ENCODE data around the gene MGAT4B. TPM values are rescaled to one million over a fixed set of nuclear protein-coding genes. Genes with fewer than 3 reads are reported as not detected.

MGAT4B gene
- total RNA-seq, 2 donors from 2014 or later = 66.5 to 87.7 TPM

DNA sequence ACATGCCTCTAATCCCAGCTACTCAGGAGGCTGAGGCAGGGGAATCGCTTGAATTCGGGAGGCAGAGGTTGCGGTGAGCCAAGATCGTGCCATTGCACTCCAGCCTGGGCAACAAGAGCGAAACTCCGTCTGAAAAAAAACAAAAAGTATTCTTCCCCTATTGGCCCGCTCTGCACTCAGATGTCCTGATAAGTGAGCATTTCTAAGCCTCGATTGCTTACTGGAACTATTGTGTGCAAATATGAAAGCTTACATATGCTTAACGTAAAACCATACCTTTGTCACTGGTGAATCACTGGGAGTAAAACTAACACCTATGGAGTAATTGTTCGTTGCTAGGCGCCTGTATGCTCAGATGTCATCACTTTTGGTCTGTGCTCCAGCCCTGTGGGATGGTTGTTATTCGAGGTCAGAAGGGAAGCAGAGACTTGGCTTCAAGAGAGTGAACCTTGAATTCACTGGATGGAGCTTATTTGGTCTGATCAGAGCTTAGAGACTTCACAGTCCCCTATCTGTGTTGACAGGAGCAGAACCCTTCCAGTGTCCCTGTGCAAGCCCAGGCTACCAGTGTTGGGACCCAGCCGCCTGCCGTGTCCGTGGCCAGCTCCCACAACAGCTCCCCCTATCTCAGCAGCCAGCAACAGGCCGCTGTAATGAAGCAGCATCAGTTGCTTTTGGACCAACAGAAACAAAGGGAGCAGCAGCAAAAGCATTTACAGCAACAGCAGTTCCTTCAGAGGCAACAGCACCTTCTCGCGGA lies 38.2 kb downstream of the MGAT4B start:
- Histone ChIP-seq H3K9me3 (no peaks in the 10 kb centered on the region), H3K27ac (no peak overlapping the region), H3K36me3 (peaks cover 45% of the 10 kb centered on the region), H3K4me3 (no peak overlapping the region), H3K4me1 (ENCODE audit: control insufficient read depth in 1 of 2, low read depth in 2 of 2) (peaks cover 21 to 36% of the 10 kb centered on the region in 2 donors), H3K27me3 (replicated peaks; ENCODE audit: insufficient read depth) (no peaks in the 10 kb centered on the region)
- ATAC-seq (ENCODE audit: insufficient number of reproducible peaks, low FRiP score, low read depth) (no peak), DNase-seq (ENCODE audit: low spot score) (no peak)
- TF ChIP-seq CTCF (IDR thresholded peaks at IDR 0.05) = no peak

- peaks cover 36% of the 10 kb centered on the region for H3K36me3 ChIP-seq
Measured at GRCh38 chr5:179767496-179768100, 39.1 kb downstream of the MGAT4B start.

DNA sequence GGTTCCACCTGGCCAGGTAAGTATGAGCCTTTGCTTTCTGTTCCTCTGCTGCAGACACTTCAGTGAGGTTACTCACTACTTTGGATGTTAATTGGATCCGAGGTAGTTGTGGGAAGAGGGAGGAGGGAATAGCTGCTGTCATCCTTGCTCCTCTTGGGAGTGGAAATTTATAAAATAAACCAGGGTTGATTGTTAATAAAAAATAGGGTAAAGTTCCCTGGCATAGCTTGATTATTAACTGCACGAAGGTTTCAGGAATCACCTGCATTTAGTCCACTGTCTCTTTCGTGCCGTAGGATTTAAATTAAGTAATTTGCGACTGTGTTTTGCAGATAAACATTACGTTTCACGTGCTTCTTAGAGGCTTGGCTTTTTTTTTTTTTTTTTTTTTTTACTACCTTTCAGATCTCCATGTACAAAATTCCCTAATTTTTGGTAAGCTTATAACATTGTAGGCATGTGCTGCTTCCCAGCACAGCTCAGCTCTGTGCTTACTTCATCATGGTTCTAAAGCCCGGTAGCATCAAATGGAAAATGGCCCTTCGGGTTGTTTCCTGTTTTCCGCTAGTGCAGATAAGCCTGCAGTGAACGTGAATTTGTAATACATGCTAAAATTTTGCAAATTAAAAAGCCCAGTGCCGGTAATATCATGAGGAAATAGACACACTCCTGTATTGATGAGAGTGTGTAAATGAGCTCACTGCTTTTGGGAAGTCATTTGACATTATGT lies 39.8 kb downstream of the MGAT4B start:
- TF ChIP-seq CTCF (IDR thresholded peaks at IDR 0.05) = no peak
- Histone ChIP-seq H3K9me3 (no peaks in the 10 kb centered on the region), H3K27me3 (replicated peaks; ENCODE audit: insufficient read depth) (no peaks in the 10 kb centered on the region), H3K36me3 (peaks cover 29% of the 10 kb centered on the region), H3K4me1 (ENCODE audit: control insufficient read depth in 1 of 2, low read depth in 2 of 2) (peaks cover 31 to 53% of the 10 kb centered on the region in 2 donors), H3K4me3 (no peak overlapping the region), H3K27ac (peak overlapping the region; percentile 72 to 80)
- DNase-seq (ENCODE audit: low spot score) = no peak
- no peak for ATAC-seq (ENCODE audit: insufficient number of reproducible peaks, low FRiP score, low read depth)

More at GRCh38 chr5:179767496-179768100, 39.1 kb downstream of the MGAT4B start:
- Histone ChIP-seq H3K27ac (no peak overlapping the region), H3K27me3 (replicated peaks; ENCODE audit: insufficient read depth) (no peaks in the 10 kb centered on the region), H3K9me3 (no peaks in the 10 kb centered on the region), H3K4me1 (ENCODE audit: control insufficient read depth in 1 of 2, low read depth in 2 of 2) (peaks cover 30 to 46% of the 10 kb centered on the region in 2 donors), H3K4me3 (no peak overlapping the region)
- no peak for DNase-seq (ENCODE audit: low spot score)
- no peak for TF ChIP-seq CTCF (IDR thresholded peaks at IDR 0.05)
- ATAC-seq (ENCODE audit: insufficient number of reproducible peaks, low FRiP score, low read depth) = no peak

DNA sequence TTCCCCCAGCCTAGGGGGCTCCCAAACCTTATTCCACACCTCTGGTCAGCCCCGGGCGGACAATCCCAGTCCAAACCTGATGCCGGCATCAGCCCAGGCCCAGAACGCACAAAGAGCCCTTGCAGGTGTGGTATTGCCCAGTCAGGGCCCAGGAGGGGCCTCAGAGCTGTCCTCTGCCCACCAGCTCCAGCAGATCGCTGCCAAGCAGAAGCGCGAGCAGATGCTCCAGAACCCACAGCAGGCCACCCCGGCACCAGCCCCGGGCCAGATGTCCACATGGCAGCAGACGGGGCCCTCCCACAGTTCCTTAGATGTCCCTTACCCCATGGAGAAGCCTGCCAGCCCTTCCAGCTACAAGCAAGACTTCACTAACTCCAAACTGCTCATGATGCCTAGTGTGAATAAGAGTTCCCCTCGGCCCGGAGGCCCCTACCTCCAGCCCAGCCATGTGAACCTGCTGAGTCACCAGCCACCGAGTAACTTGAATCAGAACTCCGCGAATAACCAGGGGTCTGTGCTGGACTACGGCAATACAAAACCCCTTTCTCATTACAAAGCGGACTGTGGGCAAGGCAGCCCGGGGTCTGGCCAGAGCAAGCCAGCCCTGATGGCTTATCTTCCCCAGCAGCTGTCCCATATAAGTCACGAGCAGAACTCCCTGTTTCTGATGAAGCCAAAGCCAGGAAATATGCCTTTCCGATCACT lies 40.5 kb downstream of the MGAT4B start:
- Histone ChIP-seq H3K36me3 (peaks cover 21% of the 10 kb centered on the region), H3K27ac (peak overlapping the region; percentile 72 to 80), H3K9me3 (no peaks in the 10 kb centered on the region), H3K27me3 (replicated peaks; ENCODE audit: insufficient read depth) (no peaks in the 10 kb centered on the region), H3K4me1 (ENCODE audit: control insufficient read depth in 1 of 2, low read depth in 2 of 2) (peaks cover 31 to 58% of the 10 kb centered on the region in 2 donors), H3K4me3 (no peak overlapping the region)
- no peak for TF ChIP-seq CTCF (IDR thresholded peaks at IDR 0.05)
- no peak for ATAC-seq (ENCODE audit: insufficient number of reproducible peaks, low FRiP score, low read depth)
- DNase-seq (ENCODE audit: low spot score) = no peak
